Panc1 (cell line): ENCODE measurements around the gene ELOB.

ENCODE experiments used
- POLR2AphosphoS5 ChIP-seq: IDR thresholded peaks from 2 replicates; pipeline ENCODE4 v1.6.1; 2012; ENCODE audit warnings: mild to moderate bottlenecking, low read depth, low read length, moderate library complexity
- REST ChIP-seq, 2 experiments: IDR thresholded peaks; 2 replicates each; pipeline ENCODE4 v1.6.1; 2011 to 2012; ENCODE audit warnings: low read depth in 2 of 2, control low read depth in 1 of 2, low read length in 1 of 2, mild to moderate bottlenecking in 1 of 2, moderate library complexity in 1 of 2; ENCODE audit not compliant: insufficient read depth in 1 of 2
- SIN3A ChIP-seq: IDR thresholded peaks from 2 replicates; pipeline ENCODE4 v1.6.1; 2012; ENCODE audit warnings: low read depth, mild to moderate bottlenecking, low read length, moderate library complexity, borderline replicate concordance; ENCODE audit not compliant: insufficient read depth
- TCF7L2 ChIP-seq: IDR thresholded peaks from 2 replicates; pipeline ENCODE4 v1.6.1; 2011; ENCODE audit warnings: mild to moderate bottlenecking, low read depth, low read length, inconsistent platforms
- TF ChIP-seq, protein P1 (sequence below): fragments of 450-650 bp; IDR thresholded peaks from 2 replicates; pipeline ENCODE4 v1.5.1; 2017; ENCODE audit warnings: mild to moderate bottlenecking

DNA sequence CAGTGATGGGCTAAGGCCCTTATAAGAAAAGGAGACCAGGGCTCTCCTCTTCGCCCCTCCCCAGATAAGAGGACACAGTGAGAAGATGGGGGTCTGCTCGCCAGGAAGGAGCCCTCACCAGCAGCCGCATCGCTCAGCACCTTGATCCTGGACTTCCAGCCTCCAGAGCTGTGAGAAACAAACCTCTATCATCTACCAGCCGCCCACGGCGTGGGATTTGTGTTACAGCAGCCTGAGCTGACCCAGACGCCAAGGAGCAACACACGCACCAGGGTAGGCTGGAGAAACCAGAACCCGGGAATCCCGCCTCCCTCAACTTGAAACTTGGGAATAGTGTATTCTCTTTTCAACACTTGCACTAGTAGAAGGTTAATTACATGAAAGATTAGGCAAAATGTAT, 48.8 kb upstream of the ELOB start:
- TF ChIP-seq, protein P1, sequence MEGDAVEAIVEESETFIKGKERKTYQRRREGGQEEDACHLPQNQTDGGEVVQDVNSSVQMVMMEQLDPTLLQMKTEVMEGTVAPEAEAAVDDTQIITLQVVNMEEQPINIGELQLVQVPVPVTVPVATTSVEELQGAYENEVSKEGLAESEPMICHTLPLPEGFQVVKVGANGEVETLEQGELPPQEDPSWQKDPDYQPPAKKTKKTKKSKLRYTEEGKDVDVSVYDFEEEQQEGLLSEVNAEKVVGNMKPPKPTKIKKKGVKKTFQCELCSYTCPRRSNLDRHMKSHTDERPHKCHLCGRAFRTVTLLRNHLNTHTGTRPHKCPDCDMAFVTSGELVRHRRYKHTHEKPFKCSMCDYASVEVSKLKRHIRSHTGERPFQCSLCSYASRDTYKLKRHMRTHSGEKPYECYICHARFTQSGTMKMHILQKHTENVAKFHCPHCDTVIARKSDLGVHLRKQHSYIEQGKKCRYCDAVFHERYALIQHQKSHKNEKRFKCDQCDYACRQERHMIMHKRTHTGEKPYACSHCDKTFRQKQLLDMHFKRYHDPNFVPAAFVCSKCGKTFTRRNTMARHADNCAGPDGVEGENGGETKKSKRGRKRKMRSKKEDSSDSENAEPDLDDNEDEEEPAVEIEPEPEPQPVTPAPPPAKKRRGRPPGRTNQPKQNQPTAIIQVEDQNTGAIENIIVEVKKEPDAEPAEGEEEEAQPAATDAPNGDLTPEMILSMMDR, result no peak
- TF ChIP-seq POLR2AphosphoS5 (no peak), REST (IDR thresholded peaks at IDR 0.05; ENCODE audit: insufficient read depth in 1 of 2, low read depth in 2 of 2, low read length in 1 of 2) (no peak), SIN3A (no peak), TCF7L2 (no peak)
